A673 (cell line): ENCODE data around the gene ENDOD1. TPM values are rescaled to one million over a fixed set of nuclear protein-coding genes. Genes with fewer than 3 reads are reported as not detected.

Source experiments
- BruUV-seq: library from RNA; stranded (reverse); fragments of 400-500 nt; replicated peaks from 2 replicates; lab custom pipeline; 2021; lab: Mats Ljungman, UMichigan
- CTCF ChIA-PET: fragments of 300-600 bp; sonication (Branson Sonifier 250); formaldehyde crosslinking; loops from one replicate; lab custom pipeline; 2022; ENCODE audit warnings: antibody characterized with exemption; lab: Charles Lee
- POLR2A ChIA-PET: fragments of 300-600 bp; sonication (Branson Sonifier 250); formaldehyde crosslinking; loops from one replicate; lab custom pipeline; 2022; ENCODE audit warnings: antibody characterized with exemption; ENCODE audit not compliant: low non-redundant PET; lab: Charles Lee
- DNase-seq: peaks from one replicate; pipeline ENCODE4 v3.0.0-alpha.2; 2015; ENCODE audit warnings: low spot score
- H3K27ac ChIP-seq: fragments of 200-600 bp; sonication (generic); 2 replicates; pipeline ENCODE4 v1.5.1; 2016; ENCODE audit warnings: mixed run types, low read depth, mild to moderate bottlenecking, mixed read lengths, antibody characterized with exemption, low read length; ENCODE audit not compliant: poor library complexity, severe bottlenecking
- H3K27me3 ChIP-seq: fragments of 200-600 bp; sonication (generic); replicated peaks from 2 replicates; pipeline ENCODE4 v1.6.1; 2017; ENCODE audit warnings: mixed run types, low read depth, mild to moderate bottlenecking, mixed read lengths, antibody characterized with exemption, low read length; ENCODE audit not compliant: insufficient read depth, poor library complexity
- H3K36me3 ChIP-seq: fragments of 200-600 bp; sonication (generic); 2 replicates; pipeline ENCODE4 v1.6.1; 2016; ENCODE audit warnings: mixed run types, mild to moderate bottlenecking, mixed read lengths, antibody characterized with exemption, low read length; ENCODE audit not compliant: insufficient read depth, poor library complexity, severe bottlenecking
- H3K4me1 ChIP-seq: fragments of 200-600 bp; sonication (generic); 2 replicates; pipeline ENCODE4 v1.6.1; 2017; ENCODE audit warnings: mixed run types, mild to moderate bottlenecking, mixed read lengths, antibody characterized with exemption, low read length; ENCODE audit not compliant: insufficient read depth, poor library complexity, severe bottlenecking
- H3K4me3 ChIP-seq: fragments of 200-600 bp; sonication (generic); 2 replicates; pipeline ENCODE4 v1.5.1; 2016; ENCODE audit warnings: low read depth, mixed run types, mild to moderate bottlenecking, mixed read lengths, low read length; ENCODE audit not compliant: poor library complexity, severe bottlenecking
- H3K9me3 ChIP-seq: fragments of 200-600 bp; sonication (generic); 2 replicates; pipeline ENCODE4 v1.6.1; 2016; ENCODE audit warnings: mixed run types, low read depth, mild to moderate bottlenecking, mixed read lengths, antibody characterized with exemption, low read length; ENCODE audit not compliant: poor library complexity, severe bottlenecking
- EZH2 ChIP-seq: fragments of 200-600 bp; sonication (generic); IDR thresholded peaks from 2 replicates; pipeline ENCODE4 v1.6.1; 2017; ENCODE audit warnings: borderline replicate concordance, low read depth, mild to moderate bottlenecking, mixed read lengths, antibody characterized with exemption, low read length; ENCODE audit not compliant: poor library complexity, severe bottlenecking
- intact Hi-C: fragments of 100-400 bp; cut with micrococcal nuclease; formaldehyde crosslinking; loops from one replicate; pipeline ENCODE4 v1.10.0; 2022; ENCODE audit not compliant: unreplicated experiment
- total RNA-seq: library from RNA; stranded (reverse); gene quantifications from 2 replicates; pipeline ENCODE4 v1.2.3, GENCODE V29; 2021
- TF ChIP-seq, protein P1 (sequence below): fragments of 300-800, 200-600 bp; sonication (generic); conservative IDR thresholded peaks from 2 replicates; pipeline ENCODE4 v1.5.1; 2017; ENCODE audit warnings: low read depth, mild to moderate bottlenecking, antibody characterized with exemption, low read length, moderate library complexity, mixed read lengths

The ENDOD1 gene
- total RNA-seq, 1 experiment from 2014 or later = 7.3 TPM

DNA sequence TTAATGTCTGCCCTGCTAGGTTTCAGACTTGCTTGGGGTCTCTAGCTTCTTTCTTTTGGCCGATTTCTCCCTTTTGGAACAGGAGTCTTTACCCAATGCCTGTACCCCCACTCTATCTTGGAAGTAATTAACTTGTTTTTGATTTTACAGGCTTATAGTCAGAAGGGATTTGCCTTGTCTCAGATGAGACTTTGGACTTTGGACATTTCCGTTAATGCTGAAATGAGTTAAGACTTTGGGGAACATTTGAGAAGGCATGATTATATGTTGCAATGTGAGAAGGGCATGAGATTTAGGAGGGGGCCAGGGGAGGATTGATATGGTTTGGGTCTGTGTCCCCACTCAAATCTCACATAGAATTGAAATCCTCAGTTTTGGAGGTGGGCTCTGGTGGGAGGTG is 35.3 kb upstream of the ENDOD1 start:
- Histone ChIP-seq H3K27ac (no peak overlapping the region), H3K9me3 (no peaks in the 10 kb centered on the region), H3K36me3 (no peaks in the 10 kb centered on the region), H3K4me1 (no peaks in the 10 kb centered on the region), H3K4me3 (no peak overlapping the region), H3K27me3 (no peaks in the 10 kb centered on the region)
- ChIA-PET POLR2A (no interaction called here), CTCF (no interaction called here)
- no TSS peak for BruUV-seq
- TF ChIP-seq EZH2 = no peak
- TF ChIP-seq, protein P1, sequence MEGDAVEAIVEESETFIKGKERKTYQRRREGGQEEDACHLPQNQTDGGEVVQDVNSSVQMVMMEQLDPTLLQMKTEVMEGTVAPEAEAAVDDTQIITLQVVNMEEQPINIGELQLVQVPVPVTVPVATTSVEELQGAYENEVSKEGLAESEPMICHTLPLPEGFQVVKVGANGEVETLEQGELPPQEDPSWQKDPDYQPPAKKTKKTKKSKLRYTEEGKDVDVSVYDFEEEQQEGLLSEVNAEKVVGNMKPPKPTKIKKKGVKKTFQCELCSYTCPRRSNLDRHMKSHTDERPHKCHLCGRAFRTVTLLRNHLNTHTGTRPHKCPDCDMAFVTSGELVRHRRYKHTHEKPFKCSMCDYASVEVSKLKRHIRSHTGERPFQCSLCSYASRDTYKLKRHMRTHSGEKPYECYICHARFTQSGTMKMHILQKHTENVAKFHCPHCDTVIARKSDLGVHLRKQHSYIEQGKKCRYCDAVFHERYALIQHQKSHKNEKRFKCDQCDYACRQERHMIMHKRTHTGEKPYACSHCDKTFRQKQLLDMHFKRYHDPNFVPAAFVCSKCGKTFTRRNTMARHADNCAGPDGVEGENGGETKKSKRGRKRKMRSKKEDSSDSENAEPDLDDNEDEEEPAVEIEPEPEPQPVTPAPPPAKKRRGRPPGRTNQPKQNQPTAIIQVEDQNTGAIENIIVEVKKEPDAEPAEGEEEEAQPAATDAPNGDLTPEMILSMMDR = no peak
- no peak for DNase-seq
- intact Hi-C loops = no loop called here

DNA sequence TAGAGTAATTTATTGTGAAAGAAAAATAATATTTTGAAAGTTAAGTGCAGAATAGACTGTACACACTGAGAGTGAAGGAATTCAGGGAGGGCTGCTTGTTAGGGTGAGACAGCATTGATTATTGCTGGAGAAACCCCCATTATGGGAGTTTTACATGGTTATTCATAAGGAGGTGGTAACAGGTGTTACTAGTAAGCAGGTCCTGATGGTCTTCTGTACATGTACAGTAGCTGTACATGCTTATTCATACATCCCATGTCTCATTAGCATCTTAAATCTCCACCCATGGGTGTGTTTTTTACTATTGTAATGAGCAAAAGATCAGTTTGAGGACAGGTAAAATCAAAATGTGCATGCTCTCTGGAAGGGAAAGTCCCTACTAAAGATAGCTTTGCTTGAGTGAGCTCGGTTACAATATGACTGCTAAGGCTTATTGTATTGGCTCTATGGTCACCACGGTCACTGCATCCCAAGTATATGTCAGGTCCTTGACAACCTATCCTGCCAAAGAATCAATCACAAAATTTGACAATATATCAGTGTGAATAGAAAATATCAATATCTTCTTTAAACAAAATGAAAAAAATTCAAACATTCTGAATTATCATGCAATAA is 34.3 kb upstream of the ENDOD1 start:
- no peak for DNase-seq
- no peaks in the 10 kb centered on the region for H3K9me3 ChIP-seq
- no peaks in the 10 kb centered on the region for H3K27me3 ChIP-seq
- H3K4me1 ChIP-seq = no peaks in the 10 kb centered on the region
- no peak overlapping the region for H3K27ac ChIP-seq
- H3K36me3 ChIP-seq = no peaks in the 10 kb centered on the region
- H3K4me3 ChIP-seq = no peak overlapping the region
- POLR2A ChIA-PET = no interaction called here
- no TSS peak for BruUV-seq
- CTCF ChIA-PET = no interaction called here
- TF ChIP-seq, protein P1 = no peak
- no peak for TF ChIP-seq EZH2
- intact Hi-C loops = no loop called here

DNA sequence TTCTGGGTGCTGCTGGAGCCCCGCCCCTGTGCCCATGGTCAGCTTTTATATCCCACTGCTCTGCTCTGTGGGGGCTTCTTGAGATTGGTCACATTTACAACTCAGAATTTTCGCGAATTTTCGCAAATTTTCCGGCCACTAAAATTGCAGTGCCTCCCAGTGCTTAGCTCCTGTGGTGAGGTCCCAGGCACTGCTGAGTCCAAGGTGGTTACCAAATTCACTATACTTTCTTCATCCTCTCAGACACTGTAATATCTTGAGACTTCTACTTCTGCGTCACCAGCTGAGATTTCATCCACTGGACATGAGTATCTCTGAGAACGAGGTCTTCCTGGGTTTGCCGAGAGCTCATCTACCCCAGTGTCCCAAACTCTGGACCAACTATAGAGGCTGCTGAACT is 31.7 kb upstream of the ENDOD1 start:
- no peaks in the 10 kb centered on the region for H3K36me3 ChIP-seq
- H3K9me3 ChIP-seq = no peaks in the 10 kb centered on the region
- POLR2A ChIA-PET = no interaction called here
- no peak for DNase-seq
- no TSS peak for BruUV-seq
- no peak for TF ChIP-seq EZH2
- TF ChIP-seq, protein P1 = no peak
- intact Hi-C loops = no loop called here
- H3K4me3 ChIP-seq = no peak overlapping the region
- CTCF ChIA-PET = no interaction called here
- H3K27ac ChIP-seq = no peak overlapping the region
- peaks cover 8% of the 10 kb centered on the region for H3K27me3 ChIP-seq
- no peaks in the 10 kb centered on the region for H3K4me1 ChIP-seq
